ENCODE measurements around the gene LMX1B. TPM values are rescaled to one million over a fixed set of nuclear protein-coding genes. Genes with fewer than 3 reads are reported as not detected.
A peak's percentile ranks its signal among the peaks of the same experiment; 100 is the strongest.

Gene LMX1B
- total and polyA plus RNA-seq, 2 donors (not counting 1 experiment from before 2014, with no cell fraction given): not detected

DNA sequence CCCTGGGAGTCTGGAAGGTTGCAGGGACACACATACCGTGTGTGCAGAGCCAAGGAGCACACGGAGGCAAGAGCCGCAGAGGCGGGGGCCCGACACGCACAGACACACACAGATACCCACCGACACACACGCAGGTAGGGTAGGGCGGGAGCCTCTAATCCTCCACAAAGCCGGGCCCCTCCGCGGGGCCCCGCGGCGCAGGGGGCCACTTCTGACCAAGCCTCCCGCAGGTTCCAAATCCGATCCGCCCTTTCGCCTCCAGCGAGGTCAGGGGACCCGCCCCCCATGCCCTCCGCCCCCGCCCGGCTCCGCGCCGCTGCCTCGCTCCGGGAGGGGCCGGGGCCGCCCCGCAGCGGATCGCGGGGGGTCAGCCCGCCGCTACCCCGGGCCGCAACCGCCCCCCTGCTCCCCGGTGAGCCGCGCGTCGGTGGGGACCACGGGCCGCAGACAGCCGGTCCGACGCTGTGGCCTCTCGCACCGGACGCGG lies 1.4 kb upstream of the LMX1B start:
- H3K27me3 ChIP-seq (ENCODE audit: control insufficient read depth, insufficient read depth, low read length): peaks cover 75% of the 10 kb centered on the region
- no peak overlapping the region for H3K4me2 ChIP-seq (ENCODE audit: extremely low read depth, insufficient read depth, low read length)

DNA sequence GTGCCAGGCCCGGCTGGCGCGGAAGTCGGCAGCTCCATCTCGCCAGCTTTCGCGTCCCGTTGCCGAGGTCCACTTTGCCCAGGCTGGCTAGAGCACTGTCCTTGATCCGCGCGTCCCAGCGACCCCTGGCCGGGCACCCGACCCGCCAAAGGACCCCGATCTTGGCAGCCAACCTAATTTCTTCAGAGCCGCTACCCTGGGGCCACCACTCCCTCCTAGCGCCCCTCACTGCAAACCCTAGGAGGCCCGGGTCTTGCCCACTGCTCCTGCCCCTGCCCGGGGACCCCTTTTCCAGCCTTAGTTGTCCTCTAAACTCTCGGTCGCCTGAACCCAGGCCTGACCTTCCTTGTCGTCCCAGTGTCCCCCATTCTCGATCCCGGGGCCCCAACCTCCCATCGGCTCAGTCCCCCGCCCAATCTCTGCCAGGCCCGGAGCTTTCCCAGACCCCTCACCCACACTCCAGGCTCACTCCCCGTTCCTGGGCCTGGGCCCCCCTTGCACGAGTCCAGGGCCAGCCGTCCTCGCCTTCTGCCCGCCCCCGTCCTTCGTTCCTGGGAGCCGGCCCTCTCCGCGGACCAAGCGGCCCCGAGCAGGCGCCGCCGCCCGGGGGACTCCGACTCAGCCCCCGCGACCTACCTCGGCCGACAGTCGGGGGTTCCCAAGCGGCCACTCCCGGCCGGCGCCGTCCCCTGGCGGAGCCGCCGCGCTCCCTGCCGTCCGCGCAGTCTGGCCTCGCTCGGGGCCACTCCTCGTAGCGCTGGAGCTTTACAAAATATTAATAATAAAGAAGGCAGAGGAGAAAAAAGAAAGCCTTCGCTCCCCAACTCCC lies 701 bp upstream of the LMX1B start:
- Histone ChIP-seq H3K9me3 (ENCODE audit: control insufficient read depth, insufficient read depth, low read depth, low read length) (no peaks in the 10 kb centered on the region), H4K20me1 (ENCODE audit: control insufficient read depth, extremely low read depth, insufficient read depth, low read length) (no peaks in the 10 kb centered on the region), H3K27me3 (ENCODE audit: control insufficient read depth, insufficient read depth, low read length) (peaks cover 78% of the 10 kb centered on the region), H3K4me2 (ENCODE audit: extremely low read depth, insufficient read depth, low read length) (no peak overlapping the region), H3K36me3 (ENCODE audit: control insufficient read depth, insufficient read depth, low read length) (no peaks in the 10 kb centered on the region), H3K79me2 (ENCODE audit: control insufficient read depth, insufficient read depth, low read length) (no peaks in the 10 kb centered on the region), H3K4me1 (ENCODE audit: control insufficient read depth, extremely low read depth, insufficient read depth, low read length) (no peaks in the 10 kb centered on the region), H2AFZ (ENCODE audit: low read length) (no peak overlapping the region), H3K9ac (ENCODE audit: insufficient read depth, low read length) (no peak overlapping the region), H3K27ac (ENCODE audit: insufficient read depth, low read length) (no peak overlapping the region), H3K4me3 (replicated peaks in 1 of 4; ENCODE audit: control extremely low read depth in 1 of 4, insufficient read depth in 1 of 4, low read depth in 3 of 4, low read length in 4 of 4) (no peak overlapping the region)
- TF ChIP-seq, protein P1, sequence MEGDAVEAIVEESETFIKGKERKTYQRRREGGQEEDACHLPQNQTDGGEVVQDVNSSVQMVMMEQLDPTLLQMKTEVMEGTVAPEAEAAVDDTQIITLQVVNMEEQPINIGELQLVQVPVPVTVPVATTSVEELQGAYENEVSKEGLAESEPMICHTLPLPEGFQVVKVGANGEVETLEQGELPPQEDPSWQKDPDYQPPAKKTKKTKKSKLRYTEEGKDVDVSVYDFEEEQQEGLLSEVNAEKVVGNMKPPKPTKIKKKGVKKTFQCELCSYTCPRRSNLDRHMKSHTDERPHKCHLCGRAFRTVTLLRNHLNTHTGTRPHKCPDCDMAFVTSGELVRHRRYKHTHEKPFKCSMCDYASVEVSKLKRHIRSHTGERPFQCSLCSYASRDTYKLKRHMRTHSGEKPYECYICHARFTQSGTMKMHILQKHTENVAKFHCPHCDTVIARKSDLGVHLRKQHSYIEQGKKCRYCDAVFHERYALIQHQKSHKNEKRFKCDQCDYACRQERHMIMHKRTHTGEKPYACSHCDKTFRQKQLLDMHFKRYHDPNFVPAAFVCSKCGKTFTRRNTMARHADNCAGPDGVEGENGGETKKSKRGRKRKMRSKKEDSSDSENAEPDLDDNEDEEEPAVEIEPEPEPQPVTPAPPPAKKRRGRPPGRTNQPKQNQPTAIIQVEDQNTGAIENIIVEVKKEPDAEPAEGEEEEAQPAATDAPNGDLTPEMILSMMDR (conservative IDR thresholded peaks at IDR 0.05 in 1 of 2, IDR thresholded peaks at IDR 0.05 in 1 of 2; ENCODE audit: low read depth in 1 of 2, low read length in 2 of 2): no peak
- peak; percentile 98 for TF ChIP-seq EZH2 (IDR thresholded peaks at IDR 0.05; ENCODE audit: low read length, missing control alignments)
- no peak for DNase-seq (ENCODE audit: low read depth in 2 of 2)

More for the DNA sequence above, 1.4 kb upstream of the LMX1B start:
- TF ChIP-seq, protein P1 (conservative IDR thresholded peaks at IDR 0.05 in 1 of 2, IDR thresholded peaks at IDR 0.05 in 1 of 2; ENCODE audit: low read depth in 1 of 2, low read length in 2 of 2): no peak
- TF ChIP-seq EZH2 (IDR thresholded peaks at IDR 0.05; ENCODE audit: low read length, missing control alignments): no peak
- no peak overlapping the region for H3K27ac ChIP-seq (ENCODE audit: insufficient read depth, low read length)
- H3K79me2 ChIP-seq (ENCODE audit: control insufficient read depth, insufficient read depth, low read length): no peaks in the 10 kb centered on the region
- H4K20me1 ChIP-seq (ENCODE audit: control insufficient read depth, extremely low read depth, insufficient read depth, low read length): no peaks in the 10 kb centered on the region
- no peak overlapping the region for H3K9ac ChIP-seq (ENCODE audit: insufficient read depth, low read length)
- DNase-seq (ENCODE audit: low read depth in 2 of 2): no peak
- no peaks in the 10 kb centered on the region for H3K36me3 ChIP-seq (ENCODE audit: control insufficient read depth, insufficient read depth, low read length)
- no peaks in the 10 kb centered on the region for H3K9me3 ChIP-seq (ENCODE audit: control insufficient read depth, insufficient read depth, low read depth, low read length)
- H2AFZ ChIP-seq (ENCODE audit: low read length): no peak overlapping the region
- H3K4me1 ChIP-seq (ENCODE audit: control insufficient read depth, extremely low read depth, insufficient read depth, low read length): no peaks in the 10 kb centered on the region
- H3K4me3 ChIP-seq (replicated peaks in 1 of 4; ENCODE audit: control extremely low read depth in 1 of 4, insufficient read depth in 1 of 4, low read depth in 3 of 4, low read length in 4 of 4): no peak overlapping the region

DNA sequence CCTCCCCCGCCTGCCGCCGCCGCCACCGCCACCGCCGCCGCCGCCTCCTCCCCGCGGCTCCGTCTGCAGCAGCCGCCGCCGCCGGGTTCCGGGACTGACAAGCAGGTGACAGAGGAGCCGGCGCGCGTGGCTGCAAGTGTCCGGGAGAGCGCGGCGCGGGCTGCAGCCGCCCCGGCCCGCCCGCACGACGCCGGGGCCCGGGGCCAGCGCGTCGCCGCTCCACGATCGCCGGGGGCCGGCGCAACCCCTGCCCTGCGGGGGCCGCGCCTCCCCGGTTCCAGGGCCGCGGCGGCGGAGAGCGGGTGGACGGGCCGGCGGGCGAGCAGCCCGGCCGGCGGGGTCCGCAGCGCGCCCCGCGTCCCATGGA lies 343 bp downstream of the LMX1B start:
- Histone ChIP-seq H3K27me3 (ENCODE audit: control insufficient read depth, insufficient read depth, low read length) (peaks cover 79% of the 10 kb centered on the region), H3K4me3 (replicated peaks in 1 of 4; ENCODE audit: control extremely low read depth in 1 of 4, insufficient read depth in 1 of 4, low read depth in 3 of 4, low read length in 4 of 4) (no peak overlapping the region), H3K27ac (ENCODE audit: insufficient read depth, low read length) (no peak overlapping the region), H3K79me2 (ENCODE audit: control insufficient read depth, insufficient read depth, low read length) (no peaks in the 10 kb centered on the region), H3K4me1 (ENCODE audit: control insufficient read depth, extremely low read depth, insufficient read depth, low read length) (no peaks in the 10 kb centered on the region), H2AFZ (ENCODE audit: low read length) (no peak overlapping the region), H3K9ac (ENCODE audit: insufficient read depth, low read length) (no peak overlapping the region), H3K4me2 (ENCODE audit: extremely low read depth, insufficient read depth, low read length) (no peak overlapping the region), H3K36me3 (ENCODE audit: control insufficient read depth, insufficient read depth, low read length) (no peaks in the 10 kb centered on the region), H3K9me3 (ENCODE audit: control insufficient read depth, insufficient read depth, low read depth, low read length) (no peaks in the 10 kb centered on the region), H4K20me1 (ENCODE audit: control insufficient read depth, extremely low read depth, insufficient read depth, low read length) (no peaks in the 10 kb centered on the region)
- no peak for DNase-seq (ENCODE audit: low read depth in 2 of 2)
- TF ChIP-seq, protein P1 (conservative IDR thresholded peaks at IDR 0.05 in 1 of 2, IDR thresholded peaks at IDR 0.05 in 1 of 2; ENCODE audit: low read depth in 1 of 2, low read length in 2 of 2): no peak
